ENCODE data around the gene GMDS.
A peak's percentile ranks its signal among the peaks of the same experiment; 100 is the strongest.

GMDS gene

GRCh38 chr6:2133716-2134310 lies 111.6 kb downstream of the GMDS start:
- DNase-seq (ENCODE audit: low spot score): no peak

DNA sequence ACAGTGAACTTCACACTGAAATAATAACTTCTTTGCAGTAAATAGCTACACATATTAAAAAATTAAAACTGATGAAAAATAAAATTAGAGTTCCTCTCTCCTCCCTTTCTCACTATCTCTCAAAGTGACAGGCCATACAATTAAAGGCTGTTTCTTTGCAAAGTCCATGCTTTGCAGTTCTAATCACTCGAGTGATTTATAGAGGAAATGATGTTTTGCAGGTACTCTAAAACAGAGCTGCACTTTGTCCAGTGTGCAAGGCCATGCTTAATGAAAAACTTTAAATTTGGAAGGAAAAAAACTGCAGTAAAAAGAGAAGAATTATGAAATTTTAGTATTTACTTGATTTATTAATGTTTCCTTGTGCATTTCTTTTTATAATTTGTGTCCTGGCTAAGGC lies 112.5 kb downstream of the GMDS start:
- DNase-seq (ENCODE audit: low spot score): no peak

GRCh38 chr6:2132416-2132815 lies 113.0 kb downstream of the GMDS start:
- no peak for DNase-seq (ENCODE audit: low spot score)

- DNase-seq (ENCODE audit: low spot score): no peak
These were observed 116.2 kb downstream of the GMDS start for GRCh38 chr6:2129182-2129621.

DNA sequence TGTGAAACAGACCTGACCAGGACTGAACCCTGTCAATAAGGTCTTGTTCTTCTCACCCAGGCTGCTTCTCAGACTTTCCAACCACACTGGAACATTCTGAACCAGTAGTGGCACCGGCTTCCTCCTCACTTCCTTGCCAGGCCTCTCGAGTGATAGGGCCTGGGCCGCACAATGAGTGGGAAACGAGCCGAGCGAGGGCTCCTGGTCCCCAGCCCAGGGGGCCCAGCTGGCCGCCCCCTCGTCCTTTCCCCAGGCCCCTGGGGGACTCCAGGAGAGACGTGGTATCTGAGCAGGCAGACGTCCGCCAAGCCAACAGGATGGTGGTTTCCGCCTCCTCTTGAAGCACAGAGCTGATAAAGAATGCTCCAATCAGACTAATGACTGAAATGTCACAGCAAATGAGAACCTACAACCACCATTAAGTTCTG lies 117.9 kb downstream of the GMDS start:
- no peak for DNase-seq (ENCODE audit: low spot score)

DNA sequence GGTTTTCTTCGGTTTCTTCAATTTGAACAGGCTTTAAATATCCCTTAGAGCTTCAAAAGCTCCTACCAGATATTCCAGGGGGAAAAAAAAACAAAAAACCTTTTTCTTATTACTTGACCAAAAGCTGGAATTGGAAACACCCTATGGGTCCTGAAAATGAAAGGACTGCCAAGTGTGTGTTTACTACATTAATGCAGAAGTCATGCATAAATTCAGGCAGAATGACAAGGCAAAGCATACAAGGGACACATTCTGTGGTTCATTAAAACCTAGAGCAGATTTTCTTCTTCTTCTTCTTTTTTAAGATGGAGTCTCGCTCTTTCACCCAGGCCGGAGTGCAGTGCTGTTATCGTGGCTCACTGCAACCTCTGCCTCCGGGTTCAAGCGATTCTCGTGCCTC lies 119.1 kb downstream of the GMDS start:
- DNase-seq (ENCODE audit: low spot score): no peak

DNA sequence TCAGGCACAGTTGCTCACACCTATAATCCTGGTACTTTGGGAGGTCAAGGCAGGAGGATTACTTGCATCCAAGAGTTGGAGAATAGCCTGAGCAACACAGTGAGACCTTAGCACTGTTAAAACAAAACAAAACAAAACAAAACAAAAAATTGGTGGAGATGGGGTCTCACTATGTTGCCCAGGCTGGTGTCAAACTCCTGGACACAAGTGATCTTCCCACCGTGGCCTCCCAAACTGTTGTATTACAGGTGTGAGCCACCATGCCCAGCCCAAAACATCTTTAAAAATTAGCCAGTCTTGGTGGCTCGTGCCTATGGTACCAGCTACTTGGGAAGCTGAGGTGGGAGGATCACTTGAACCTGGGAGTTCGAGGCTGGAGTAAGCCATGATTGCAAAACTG lies 120.2 kb downstream of the GMDS start:
- DNase-seq (ENCODE audit: low spot score): no peak

- no peak for DNase-seq (ENCODE audit: low spot score)
These were observed 121.1 kb downstream of the GMDS start for GRCh38 chr6:2124260-2124709.

DNA sequence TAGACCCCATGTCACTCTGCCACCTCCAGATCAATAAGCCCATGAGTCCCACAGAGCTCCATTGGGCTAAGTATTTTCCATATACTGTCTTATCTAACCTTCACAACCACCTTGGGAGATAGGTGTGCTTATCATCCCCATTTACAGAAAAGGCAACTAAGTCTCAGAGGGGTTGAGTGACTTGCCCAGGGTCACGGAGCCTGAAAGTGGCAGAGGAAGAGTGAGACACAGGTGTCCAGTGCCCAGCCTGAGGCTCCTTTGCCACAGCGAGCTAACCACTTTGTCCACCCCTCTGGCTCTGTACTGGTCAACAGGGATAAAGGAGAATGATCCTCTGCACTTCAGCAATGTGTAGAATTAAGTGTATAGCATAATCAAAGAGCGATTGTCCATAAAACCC lies 124.5 kb downstream of the GMDS start:
- no peak for DNase-seq (ENCODE audit: low spot score)

GRCh38 chr6:2119275-2119674 lies 126.1 kb downstream of the GMDS start:
- no peak for DNase-seq (ENCODE audit: low spot score)

GRCh38 chr6:2118136-2118535 lies 127.3 kb downstream of the GMDS start:
- no peak for DNase-seq (ENCODE audit: low spot score)

- DNase-seq (ENCODE audit: low spot score): no peak
These were observed 128.0 kb downstream of the GMDS start for GRCh38 chr6:2117447-2117846.

DNA sequence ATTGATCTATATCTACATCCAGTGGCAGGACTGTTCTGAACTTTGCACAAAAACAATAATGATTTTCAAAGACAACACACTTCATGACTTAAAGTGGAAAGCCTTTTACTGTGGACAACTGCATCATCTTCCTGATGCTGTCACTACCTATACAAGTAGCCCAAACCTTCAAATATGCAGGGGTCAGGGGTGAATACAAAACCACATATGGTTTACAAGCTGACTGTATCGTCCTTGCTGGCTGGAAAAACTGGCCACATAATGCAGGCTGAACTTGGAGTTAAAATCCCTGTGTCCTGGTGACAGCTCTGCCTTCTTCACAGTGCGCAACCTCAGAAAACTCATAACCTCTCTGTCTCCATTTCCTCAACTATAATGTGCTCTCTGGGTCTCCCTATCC lies 128.9 kb downstream of the GMDS start:
- no peak for DNase-seq (ENCODE audit: low spot score)

DNA sequence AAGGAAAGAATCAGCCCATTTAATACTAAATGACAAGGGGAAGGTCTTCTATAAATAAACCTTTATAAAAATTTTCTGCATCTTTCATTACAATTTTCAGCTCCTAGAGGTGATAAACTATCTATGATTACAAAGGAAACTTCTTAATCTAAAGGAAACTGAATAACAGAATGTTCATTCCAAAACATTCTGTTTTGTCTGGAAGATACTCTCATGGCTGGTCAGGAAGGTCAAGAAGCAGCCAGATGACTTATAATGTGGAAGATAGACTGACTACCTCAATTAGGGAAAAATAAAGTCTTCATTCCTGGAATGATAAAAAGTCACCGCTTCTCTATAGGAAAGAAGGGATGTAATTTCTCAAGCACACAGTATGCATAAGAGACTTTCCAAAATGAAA lies 131.3 kb downstream of the GMDS start:
- no peak for DNase-seq (ENCODE audit: low spot score)

DNA sequence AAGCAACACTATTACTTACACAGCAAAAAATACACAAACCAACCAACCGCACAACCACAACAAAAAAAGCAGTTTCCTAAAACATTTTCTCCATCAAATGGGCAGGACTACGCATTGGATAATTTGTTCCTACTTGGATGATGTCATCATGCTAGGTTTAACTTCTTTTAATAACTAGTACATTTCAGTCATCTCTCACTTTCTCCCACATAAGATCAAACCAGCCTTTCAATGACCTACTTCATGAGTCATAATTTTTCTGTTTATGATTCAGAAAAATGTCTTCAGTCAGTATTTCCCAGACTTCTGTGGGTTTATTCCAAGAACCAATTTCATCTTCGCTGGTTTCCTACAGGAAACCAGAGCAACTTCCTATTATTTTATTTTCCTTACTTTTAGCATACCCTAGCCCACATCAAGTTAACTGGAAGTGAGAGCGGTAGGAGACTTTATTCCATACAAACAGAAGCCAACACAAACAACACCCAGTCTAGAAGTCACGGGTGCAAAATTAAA lies 134.2 kb downstream of the GMDS start:
- DNase-seq (ENCODE audit: low spot score): peak; percentile 69

DNA sequence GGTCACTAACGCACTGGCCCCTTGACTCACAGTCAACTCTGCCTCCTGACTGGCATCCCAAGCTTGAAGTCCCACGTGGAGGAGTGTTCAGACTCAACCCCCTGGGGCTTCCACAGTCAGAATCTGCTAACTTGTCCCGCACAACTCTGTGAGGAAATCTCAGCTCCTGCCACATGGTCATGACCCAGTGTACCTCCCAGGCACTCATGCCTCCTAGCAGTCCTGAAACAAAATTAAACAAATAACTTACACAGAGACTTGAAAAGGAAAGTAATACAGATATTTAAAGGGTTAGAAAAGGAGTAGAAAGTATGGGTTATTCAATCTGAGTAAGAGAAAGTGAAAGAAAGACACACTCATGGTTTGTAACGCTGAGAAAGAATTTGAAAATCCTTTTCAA lies 134.9 kb downstream of the GMDS start:
- no peak for DNase-seq (ENCODE audit: low spot score)

GRCh38 chr6:2109796-2110195 lies 135.6 kb downstream of the GMDS start:
- DNase-seq (ENCODE audit: low spot score): no peak

DNA sequence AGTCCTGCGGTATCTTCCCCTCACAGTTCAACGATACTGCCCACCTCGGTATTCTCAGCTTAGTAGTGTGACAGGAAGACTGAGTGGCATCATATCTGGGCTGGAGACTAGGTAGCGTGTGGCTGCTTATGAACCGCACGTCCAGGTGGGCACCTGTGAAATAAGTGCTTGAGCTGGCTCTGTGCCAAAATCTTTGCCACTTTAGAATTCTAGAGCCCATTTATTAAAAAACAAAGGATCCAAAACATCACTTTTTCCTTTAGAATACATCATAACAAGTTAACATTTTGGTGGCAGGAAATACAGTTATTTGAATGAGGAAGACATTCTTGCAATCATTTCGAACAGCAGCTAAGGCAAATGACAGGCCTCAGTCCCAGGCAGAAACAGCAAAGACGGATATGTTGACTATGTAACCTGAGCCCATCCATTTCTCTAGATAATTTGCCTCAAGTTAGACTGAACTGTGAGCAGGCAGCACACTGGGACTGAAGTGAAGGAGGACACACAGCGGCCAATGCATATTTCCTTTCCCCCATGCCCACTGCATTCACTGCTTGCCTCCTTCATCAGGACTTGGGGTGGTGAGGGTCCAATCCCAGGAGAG lies 136.6 kb downstream of the GMDS start:
- DNase-seq (ENCODE audit: low spot score): no peak

GRCh38 chr6:2104524-2104880 lies 140.9 kb downstream of the GMDS start:
- no peak for DNase-seq (ENCODE audit: low spot score)

DNA sequence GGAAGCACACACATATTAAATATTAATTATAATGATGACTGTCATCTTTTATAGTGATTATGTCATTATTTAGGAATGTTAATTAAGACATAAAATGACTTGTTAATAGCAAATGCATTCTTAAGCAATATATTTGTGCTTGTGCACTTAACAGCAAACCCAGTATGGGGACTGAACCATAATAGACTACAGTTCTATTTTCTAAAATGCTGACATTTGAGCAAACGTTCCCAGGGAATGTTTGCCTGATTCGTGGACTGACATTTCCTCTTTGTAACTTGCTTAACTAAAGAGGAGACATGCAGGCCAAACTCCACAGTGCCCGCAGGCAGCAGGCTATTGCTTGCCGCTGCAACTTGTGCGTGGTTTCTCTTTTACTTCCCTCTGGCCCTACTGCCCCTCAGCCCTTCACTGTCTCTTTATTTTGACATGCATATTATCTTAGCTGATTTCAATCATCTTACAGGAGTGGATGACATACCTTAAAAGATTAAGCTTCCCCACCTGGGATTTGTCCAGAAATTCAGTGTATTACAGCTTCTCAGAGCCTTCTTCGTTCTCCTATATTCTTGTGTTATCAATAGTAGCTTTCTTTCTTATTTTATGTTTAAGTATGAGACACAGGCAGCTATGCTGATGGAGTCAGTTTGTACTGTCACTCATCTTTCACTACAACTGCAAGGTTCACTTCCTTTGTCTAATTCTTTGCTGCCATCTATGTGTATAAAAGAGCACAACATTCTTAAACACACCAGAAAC lies 141.5 kb downstream of the GMDS start:
- DNase-seq (ENCODE audit: low spot score): peak; percentile 71

- DNase-seq (ENCODE audit: low spot score): no peak
These were observed 142.4 kb downstream of the GMDS start for GRCh38 chr6:2102966-2103365.

DNA sequence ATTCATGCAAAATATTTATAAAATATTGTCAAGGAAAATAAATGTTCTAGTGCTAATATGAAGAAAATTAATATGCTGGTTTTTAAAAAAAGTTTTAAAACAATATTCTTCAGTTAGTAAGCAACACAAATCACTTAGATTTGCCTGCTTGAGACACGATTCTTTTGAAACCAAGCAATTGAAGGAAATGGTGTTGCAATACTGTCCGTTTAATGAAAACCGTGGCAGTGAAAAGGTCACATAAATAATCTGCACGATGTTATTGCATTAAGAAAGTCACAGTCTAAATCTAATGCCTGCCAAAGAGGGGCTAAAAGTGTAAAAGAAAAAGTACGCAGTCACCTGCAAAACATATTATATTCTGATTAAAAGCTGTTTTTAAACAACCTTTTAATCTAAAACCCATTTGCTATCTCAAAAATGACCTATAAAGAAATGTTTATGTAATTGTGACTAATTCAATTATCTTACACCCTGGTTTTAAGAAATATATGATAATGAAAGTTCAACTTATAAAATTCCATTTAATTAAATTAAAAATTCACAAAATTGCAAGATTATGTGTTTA lies 143.0 kb downstream of the GMDS start:
- DNase-seq (ENCODE audit: low spot score): no peak

- no peak for DNase-seq (ENCODE audit: low spot score)
These were observed 144.2 kb downstream of the GMDS start for GRCh38 chr6:2101213-2101612.

Data from GM03348 (cell line).